ENCODE data around the gene PCDHB9.
"Not testable (repeated sequence)": the region's sequence is repeated elsewhere in the genome, so short reads cannot be mapped to it uniquely, and the experiment has no call there.

Gene PCDHB9

DNA sequence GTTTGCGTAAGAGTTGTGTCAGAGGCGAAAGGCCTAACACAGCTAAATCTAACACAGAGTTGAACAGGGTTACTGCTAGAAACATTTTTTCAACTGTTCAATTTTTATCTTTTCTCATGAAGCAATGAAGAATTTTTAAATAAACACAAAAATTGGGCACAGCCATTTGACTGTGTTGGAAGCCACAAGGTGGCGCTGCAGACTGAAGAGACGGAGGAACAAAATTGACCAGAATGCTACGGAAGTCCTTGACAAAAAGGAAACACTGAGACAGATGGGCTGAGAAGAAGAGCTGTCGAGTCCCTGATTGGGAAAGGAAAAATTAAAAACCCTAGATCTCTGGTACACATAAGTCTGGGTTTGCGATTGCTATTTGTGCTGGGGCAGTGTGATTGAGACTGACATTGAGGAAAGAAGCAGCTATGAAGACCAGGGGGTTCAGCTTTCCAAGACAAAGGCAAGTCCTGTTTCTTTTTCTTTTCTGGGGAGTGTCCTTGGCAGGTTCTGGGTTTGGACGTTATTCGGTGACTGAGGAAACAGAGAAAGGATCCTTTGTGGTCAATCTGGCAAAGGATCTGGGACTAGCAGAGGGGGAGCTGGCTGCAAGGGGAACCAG, at the start of gene PCDHB9:
Gene PCDHB9 (plus strand): TSS at position 265 of the 616 bp plus-strand sequence. CDS start 158 bp downstream, at position 423.
- H3K4me3 ChIP-seq: no peak within 1 kb of the TSS
- no peak within 1 kb of the TSS for H3K27ac ChIP-seq

DNA sequence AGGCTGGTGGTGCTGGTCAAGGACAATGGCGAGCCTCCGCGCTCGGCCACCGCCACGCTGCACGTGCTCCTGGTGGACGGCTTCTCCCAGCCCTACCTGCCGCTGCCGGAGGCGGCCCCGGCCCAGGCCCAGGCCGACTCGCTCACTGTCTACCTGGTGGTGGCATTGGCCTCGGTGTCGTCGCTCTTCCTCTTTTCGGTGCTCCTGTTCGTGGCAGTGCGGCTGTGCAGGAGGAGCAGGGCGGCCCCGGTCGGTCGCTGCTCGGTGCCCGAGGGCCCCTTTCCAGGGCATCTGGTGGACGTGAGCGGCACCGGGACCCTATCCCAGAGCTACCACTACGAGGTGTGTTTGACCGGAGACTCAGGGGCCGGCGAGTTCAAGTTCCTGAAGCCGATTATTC, 49.6 kb upstream of the PCDHB9 start:
- not testable (repeated sequence) for H3K4me3 ChIP-seq, H3K27ac ChIP-seq

DNA sequence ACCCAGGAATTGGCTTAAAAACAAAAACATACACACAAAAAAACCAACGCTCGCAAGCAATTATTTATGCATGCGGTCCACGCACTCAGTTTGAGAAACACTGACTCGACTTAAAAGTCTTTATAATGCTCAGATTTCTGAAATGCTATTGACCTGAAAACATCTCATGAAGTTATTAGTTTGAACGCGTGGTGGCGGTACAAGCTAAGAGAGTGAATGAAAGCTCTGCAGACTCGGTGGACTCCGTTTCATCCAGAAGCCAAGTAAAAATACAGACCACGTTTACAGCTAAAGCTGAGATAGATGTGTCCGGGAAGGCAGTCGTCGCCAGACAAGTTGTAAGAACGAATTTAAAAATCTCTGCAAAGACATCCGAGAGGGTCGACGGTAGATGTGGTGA, 37.1 kb upstream of the PCDHB9 start, which contains the start of gene PCDHB6:
Gene PCDHB6 (plus strand): TSS at position 246 of the 400 bp plus-strand sequence. CDS start 201 bp downstream, outside the sequence.
- Histone ChIP-seq H3K4me3 (no peak within 1 kb of the TSS), H3K27ac (no peak within 1 kb of the TSS)

DNA sequence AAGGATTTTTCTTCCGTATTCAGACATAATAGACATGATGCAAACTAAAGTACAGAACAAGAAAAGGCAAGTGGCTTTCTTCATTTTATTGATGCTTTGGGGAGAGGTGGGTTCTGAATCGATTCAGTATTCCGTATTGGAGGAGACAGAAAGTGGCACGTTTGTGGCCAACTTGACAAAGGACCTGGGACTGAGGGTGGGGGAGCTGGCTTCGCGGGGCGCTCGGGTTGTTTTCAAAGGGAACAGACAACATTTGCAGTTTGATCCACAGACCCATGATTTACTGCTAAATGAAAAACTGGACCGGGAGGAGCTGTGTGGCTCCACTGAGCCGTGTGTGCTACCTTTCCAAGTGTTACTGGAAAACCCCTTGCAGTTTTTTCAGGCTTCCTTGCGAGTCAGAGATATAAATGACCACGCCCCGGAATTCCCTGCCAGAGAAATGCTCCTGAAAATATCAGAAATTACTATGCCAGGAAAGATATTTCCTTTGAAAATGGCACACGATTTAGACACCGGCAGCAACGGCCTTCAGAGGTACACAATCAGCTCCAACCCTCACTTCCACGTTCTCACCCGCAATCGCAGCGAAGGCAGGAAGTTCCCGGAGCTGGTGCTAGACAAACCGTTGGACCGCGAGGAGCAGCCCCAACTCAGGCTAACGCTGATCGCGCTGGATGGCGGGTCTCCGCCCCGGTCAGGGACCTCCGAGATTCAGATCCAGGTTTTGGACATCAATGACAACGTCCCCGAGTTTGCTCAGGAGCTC, 36.6 kb upstream of the PCDHB9 start:
- no peak overlapping the region for H3K4me3 ChIP-seq
- no peak overlapping the region for H3K27ac ChIP-seq

DNA sequence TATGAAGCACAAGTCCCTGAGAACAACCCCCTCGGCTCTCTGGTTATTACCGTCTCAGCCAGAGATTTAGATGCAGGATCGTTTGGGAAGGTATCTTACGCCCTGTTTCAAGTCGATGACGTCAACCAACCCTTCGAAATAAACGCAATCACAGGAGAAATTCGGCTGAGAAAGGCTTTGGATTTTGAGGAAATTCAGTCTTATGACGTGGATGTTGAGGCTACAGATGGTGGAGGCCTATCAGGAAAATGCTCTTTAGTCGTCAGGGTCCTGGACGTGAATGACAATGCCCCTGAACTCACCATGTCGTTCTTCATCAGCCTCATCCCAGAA, 36.0 kb upstream of the PCDHB9 start:
- no peak overlapping the region for H3K27ac ChIP-seq
- no peak overlapping the region for H3K4me3 ChIP-seq

DNA sequence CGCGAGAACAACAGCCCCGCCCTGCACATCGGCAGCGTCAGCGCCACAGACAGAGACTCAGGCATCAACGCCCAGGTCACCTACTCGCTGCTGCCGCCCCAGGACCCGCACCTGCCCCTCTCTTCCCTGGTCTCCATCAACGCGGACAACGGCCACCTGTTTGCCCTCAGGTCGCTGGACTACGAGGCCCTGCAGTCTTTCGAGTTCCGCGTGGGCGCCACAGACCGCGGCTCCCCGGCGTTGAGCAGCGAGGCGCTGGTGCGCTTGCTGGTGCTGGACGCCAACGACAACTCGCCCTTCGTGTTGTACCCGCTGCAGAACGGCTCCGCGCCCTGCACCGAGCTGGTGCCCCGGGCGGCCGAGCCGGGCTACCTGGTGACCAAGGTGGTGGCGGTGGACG, 35.3 kb upstream of the PCDHB9 start:
- H3K4me3 ChIP-seq, H3K27ac ChIP-seq: not testable (repeated sequence)

DNA sequence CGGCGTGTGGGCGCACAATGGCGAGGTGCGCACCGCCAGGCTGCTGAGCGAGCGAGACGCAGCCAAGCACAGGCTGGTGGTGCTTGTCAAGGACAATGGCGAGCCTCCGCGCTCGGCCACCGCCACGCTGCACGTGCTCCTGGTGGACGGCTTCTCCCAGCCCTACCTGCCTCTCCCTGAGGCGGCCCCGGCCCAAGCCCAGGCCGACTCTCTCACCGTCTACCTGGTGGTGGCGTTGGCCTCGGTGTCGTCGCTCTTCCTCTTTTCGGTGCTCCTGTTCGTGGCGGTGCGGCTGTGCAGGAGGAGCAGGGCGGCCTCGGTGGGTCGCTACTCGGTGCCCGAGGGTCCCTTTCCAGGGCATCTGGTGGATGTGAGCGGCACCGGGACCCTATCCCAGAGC, 34.9 kb upstream of the PCDHB9 start:
- H3K4me3 ChIP-seq, H3K27ac ChIP-seq: not testable (repeated sequence)

DNA sequence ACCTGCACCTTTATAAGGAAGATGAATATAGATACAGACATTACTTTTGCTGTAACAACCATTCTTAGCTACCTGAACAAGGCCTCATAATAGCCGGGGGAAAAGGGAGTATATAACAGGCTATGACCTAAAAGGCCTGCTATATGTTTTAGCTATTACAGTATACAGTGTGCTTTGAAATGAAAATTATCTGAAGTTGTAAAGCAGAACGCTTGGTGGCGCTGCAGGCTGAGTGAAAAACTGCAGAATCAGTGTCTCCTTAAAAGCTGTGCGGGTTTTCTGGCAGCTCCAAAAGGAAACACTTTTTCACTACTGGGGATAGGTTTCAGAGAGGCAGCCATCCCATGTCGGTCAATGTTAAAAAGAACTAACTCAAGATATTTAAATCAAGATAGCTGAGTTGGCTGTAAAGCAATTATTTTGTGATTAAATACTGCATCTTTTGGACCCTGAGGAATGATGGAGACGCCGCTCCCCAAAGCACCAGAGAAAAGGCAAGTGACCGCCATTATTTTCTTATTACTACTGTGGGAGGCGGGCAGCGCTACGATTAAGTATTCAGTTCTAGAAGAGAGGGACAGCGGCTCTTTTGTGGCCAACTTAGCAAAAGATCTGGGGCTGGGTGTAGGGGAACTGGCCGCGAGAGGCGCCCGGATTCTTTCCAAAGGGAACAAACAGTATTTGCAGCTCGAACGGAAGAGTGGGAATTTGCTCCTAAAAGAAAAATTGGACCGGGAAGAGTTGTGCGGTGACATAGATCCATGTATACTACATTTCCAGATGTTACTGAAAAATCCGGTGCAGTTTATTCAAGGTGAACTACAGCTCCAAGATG, 31.2 kb upstream of the PCDHB9 start:
- Histone ChIP-seq H3K27ac (no peak overlapping the region), H3K4me3 (no peak overlapping the region)

DNA sequence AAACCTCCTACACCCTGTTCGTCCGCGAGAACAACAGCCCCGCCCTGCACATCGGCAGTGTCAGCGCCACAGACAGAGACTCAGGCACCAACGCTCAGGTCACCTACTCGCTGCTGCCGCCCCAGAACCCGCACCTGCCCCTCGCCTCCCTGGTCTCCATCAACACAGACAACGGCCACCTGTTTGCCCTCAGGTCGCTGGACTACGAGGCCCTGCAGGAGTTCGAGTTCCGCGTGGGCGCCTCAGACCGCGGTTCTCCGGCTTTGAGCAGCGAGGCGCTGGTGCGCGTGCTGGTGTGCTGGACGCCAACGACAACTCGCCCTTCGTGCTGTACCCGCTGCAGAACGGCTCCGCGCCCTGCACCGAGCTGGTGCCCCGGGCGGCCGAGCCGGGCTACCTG, 29.6 kb upstream of the PCDHB9 start:
- H3K27ac ChIP-seq, H3K4me3 ChIP-seq: not testable (repeated sequence)

DNA sequence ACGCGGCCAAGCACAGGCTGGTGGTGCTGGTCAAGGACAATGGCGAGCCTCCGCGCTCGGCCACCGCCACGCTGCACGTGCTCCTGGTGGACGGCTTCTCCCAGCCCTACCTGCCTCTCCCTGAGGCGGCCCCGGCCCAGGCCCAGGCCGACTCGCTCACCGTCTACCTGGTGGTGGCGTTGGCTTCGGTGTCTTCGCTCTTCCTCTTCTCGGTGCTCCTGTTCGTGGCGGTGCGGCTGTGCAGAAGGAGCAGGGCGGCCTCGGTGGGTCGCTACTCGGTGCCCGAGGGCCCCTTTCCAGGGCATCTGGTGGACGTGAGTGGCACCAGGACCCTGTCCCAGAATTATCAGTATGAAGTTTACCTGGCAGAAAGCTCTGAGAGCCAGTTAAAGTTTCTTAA, 29.1 kb upstream of the PCDHB9 start:
- not testable (repeated sequence) for H3K4me3 ChIP-seq, H3K27ac ChIP-seq

DNA sequence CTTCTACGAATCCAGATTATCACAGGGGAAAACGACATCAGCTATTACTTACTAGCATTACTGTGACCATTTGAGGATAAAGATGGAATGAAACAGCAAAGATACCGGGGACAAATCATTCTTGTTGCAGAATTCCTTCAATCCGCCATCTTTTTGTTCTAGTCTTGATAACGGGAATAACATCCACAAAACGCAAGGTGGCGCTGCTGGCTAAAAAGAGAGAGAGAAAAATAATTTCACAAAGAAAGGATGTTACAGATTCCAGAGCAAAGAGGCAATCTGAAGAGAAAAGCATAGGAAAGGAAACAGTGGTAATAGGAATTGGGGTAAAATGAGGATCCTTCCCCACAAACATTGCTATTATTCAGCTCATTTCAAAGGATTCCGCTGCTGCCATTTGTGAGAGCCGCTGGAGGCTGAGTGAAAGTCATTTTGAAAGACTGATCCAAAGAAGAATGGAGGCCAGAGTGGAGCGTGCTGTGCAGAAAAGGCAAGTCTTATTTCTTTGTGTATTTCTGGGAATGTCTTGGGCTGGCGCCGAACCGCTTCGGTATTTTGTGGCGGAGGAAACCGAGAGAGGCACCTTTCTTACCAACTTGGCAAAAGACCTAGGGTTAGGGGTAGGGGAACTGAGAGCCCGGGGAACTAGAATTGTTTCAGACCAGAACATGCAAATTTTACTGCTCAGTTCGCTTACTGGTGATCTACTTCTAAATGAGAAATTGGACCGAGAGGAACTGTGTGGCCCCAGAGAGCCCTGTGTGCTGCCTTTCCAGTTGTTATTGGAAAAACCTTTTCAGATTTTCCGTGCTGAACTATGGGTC, 14.4 kb upstream of the PCDHB9 start, which contains the start of gene PCDHB7:
Gene PCDHB7 (plus strand): TSS at position 264 of the 824 bp plus-strand sequence. CDS start 192 bp downstream, at position 456.
- Histone ChIP-seq H3K4me3 (peak within 1 kb of the TSS in 1 of 7 experiments; percentile 7), H3K27ac (no peak within 1 kb of the TSS)

DNA sequence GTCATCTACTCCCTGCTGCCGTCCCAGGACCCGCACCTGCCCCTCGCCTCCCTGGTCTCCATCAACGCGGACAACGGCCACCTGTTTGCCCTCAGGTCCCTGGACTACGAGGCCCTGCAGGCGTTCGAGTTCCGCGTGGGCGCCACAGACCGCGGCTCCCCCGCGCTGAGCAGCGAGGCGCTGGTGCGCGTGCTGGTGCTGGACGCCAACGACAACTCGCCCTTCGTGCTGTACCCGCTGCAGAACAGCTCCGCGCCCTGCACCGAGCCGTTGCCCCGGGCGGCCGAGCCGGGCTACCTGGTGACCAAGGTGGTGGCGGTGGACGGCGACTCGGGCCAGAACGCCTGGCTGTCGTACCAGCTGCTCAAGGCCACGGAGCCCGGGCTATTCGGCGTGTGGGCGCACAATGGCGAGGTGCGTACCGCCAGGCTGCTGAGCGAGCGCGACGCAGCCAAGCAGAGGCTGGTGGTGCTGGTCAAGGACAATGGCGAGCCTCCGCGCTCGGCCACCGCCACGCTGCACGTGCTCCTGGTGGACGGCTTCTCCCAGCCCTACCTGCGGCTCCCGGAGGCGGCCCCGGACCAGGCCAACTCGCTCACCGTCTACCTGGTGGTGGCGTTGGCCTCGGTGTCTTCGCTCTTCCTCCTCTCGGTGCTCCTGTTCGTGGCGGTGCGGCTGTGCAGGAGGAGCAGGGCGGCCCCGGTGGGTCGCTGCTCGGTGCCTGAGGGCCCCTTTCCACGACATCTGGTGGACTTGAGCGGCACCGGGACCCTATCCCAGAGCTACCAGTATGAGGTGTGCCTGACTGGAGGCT, 12.5 kb upstream of the PCDHB9 start:
- H3K27ac ChIP-seq, H3K4me3 ChIP-seq: not testable (repeated sequence)

DNA sequence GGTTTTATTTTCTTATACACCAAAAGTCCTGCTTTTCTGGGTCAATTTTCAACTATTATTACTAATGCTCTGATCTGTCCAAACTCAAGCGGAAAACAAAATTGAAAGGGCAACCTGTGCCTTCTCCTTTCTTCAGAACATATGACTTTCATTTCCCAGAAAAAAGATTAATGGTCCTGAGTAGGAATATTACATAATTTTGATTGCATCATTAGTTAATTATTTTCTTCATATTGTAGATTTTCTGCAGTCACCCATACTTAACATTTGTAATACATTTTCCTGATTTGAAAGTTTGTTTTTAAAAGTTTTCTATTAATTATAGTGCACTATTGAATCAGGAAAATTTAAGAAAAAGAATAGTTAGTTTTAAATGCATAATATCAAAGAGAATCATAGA, 11.0 kb upstream of the PCDHB9 start:
- Histone ChIP-seq H3K27ac (no peak overlapping the region), H3K4me3 (no peak overlapping the region)

DNA sequence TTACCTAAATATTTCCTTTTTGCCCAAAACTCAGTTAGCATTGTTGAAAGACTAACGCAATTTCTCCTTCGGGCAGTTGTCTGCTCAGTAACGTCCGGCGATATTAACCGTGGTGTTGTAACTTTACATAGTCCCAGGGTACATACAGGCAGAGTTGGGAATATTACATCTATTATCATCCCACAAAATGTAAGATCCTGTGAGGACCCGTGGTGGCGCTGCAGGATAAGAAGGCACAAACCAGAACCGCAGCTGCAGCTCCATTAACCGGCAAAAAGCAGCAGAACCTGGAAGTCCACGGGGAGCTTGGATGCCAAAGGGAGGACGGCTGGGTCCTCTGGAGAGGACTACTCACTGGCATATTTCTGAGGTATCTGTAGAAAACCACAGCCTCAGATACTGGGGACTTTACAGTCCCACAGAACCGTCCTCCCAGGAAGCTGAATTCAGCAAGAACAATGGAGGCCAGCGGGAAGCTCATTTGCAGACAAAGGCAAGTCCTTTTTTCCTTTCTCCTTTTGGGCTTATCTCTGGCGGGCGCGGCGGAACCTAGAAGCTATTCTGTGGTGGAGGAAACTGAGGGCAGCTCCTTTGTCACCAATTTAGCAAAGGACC, 9.3 kb upstream of the PCDHB9 start, which contains the start of gene PCDHB8:
Gene PCDHB8 (plus strand): TSS at position 214 of the 615 bp plus-strand sequence. CDS start 245 bp downstream, at position 459.
- not testable (repeated sequence) for H3K27ac ChIP-seq, H3K4me3 ChIP-seq

DNA sequence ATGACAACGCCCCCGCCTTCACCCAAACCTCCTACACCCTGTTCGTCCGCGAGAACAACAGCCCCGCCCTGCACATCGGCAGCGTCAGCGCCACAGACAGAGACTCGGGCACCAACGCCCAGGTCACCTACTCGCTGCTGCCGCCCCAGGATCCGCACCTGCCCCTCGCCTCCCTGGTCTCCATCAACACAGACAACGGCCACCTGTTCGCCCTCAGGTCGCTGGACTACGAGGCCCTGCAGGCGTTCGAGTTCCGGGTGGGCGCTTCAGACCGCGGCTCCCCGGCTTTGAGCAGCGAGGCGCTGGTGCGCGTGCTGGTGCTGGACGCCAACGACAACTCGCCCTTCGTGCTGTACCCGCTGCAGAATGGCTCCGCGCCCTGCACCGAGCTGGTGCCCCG, 7.6 kb upstream of the PCDHB9 start:
- H3K27ac ChIP-seq: not testable (repeated sequence)

DNA sequence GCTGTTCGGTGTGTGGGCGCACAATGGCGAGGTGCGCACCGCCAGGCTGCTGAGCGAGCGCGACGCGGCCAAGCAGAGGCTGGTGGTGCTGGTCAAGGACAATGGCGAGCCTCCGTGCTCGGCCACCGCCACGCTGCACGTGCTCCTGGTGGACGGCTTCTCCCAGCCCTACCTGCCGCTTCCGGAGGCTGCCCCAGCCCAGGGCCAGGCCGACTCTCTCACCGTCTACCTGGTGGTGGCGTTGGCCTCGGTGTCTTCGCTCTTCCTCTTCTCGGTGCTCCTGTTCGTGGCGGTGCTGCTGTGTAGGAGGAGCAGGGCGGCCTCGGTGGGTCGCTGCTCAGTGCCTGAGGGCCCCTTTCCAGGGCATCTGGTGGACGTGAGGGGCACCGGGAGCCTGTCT, 7.1 kb upstream of the PCDHB9 start:
- H3K27ac ChIP-seq, H3K4me3 ChIP-seq: not testable (repeated sequence)

More for the DNA sequence above, 7.6 kb upstream of the PCDHB9 start:
- H3K4me3 ChIP-seq: not testable (repeated sequence)

DNA sequence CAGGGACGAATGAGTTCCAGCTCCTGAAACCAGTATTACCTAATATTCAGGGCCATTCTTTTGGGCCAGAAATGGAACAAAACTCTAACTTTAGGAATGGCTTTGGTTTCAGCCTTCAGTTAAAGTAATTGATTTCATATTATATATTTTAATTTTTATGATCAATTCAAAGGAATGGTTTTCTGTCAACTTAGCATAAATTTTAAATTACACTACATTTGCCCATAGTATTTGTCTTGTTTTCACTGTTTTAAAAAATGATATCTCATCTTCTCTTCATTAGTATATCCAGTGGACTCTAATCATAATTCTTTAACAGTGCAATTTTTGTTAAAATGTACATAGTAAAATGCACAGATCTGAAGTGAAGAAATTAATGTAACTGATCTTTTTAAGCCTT, 6.6 kb upstream of the PCDHB9 start:
- Histone ChIP-seq H3K4me3 (no peak overlapping the region), H3K27ac (no peak overlapping the region)

DNA sequence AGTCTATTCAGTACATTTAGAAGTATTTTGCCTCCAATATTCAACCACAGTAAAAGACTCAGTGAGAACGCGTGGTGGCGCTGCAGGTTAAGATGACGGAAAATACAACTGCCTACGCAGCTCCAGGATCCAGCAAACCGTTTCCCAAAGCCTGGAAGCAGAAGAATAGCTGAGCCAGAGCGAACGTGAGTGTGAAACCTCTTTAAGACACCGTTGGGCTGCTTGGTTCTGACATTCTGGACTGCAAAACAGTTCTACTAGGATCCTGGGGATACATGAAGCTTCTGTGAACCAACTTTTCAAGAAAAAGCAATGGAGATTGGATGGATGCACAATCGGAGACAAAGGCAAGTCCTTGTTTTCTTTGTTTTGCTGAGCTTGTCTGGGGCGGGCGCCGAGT, 4.7 kb upstream of the PCDHB9 start, which contains the start of gene PCDHB16:
Gene PCDHB16 (plus strand): TSS at position 140 of the 400 bp plus-strand sequence. CDS start 173 bp downstream, at position 313.
- Histone ChIP-seq H3K27ac (peak within 1 kb of the TSS in 2 of 21 experiments; percentile 38 to 53), H3K4me3 (peak within 1 kb of the TSS in 3 of 7 experiments; percentile 1 to 28 (median 10))

Data from skin epidermis (tissue), 12 donors.